Sciatic nerve (tissue), 2 donors: Measurements from ENCODE around the gene NGFR. TPM values are rescaled to one million over a fixed set of nuclear protein-coding genes. Genes with fewer than 3 reads are reported as not detected.

Source experiments
- ATAC-seq: fragments of 200-7000 bp; cut with Tn5 transposase; one replicate; pipeline ENCODE4 v1.9.1; 2020; ENCODE audit warnings: mild to moderate bottlenecking, moderate library complexity
- DNase-seq: peaks from one replicate; pipeline ENCODE4 v3.0.0-alpha.2; 2020; ENCODE audit warnings: low spot score
- intact Hi-C: fragments of 100-400 bp; cut with DNase I; formaldehyde crosslinking; loops from one replicate; pipeline ENCODE4 v1.14.2; 2022
- total RNA-seq: library from RNA; stranded (reverse); fragmentation: NEBNext Ultra II Directional; extraction: Animal tissue kit (Norgen Biotek cat#: 25700); gene quantifications from one replicate; pipeline ENCODE4 v1.2.1, GENCODE V29; 2021
- donor health status: DM: no; HTN: no; CAD: no.
- donor health status: DM: no; HTN: no; CAD: no.

Gene NGFR
- total RNA-seq, 1 donor from 2014 or later = 291 TPM

GRCh38 chr17:49510720-49511110 is 15.6 kb downstream of the NGFR start:
- intact Hi-C loops = no loop called here
- ATAC-seq (no peak), DNase-seq (peak; percentile 48)

GRCh38 chr17:49511810-49512209 is 16.7 kb downstream of the NGFR start:
- intact Hi-C loops = no loop called here
- ATAC-seq = no peak
- peak; percentile 56 for DNase-seq

- DNase-seq = peak; percentile 67
- ATAC-seq = no peak
- intact Hi-C loops = no loop called here
These were observed 17.4 kb downstream of the NGFR start for GRCh38 chr17:49512296-49513043.

GRCh38 chr17:49513044-49513395 is 17.9 kb downstream of the NGFR start:
- ATAC-seq = no peak
- intact Hi-C loops = no loop called here
- DNase-seq = no peak

GRCh38 chr17:49513641-49514040 is 18.5 kb downstream of the NGFR start:
- DNase-seq (no peak), ATAC-seq (no peak)
- intact Hi-C loops = no loop called here

- intact Hi-C loops = no loop called here
- ATAC-seq = peak; percentile 46
- DNase-seq = peak; percentile 84
These were observed 19.1 kb downstream of the NGFR start for GRCh38 chr17:49514071-49514721.

- DNase-seq (peak; percentile 92), ATAC-seq (peak; percentile 94)
- intact Hi-C loops = no loop called here
These were observed 20.2 kb downstream of the NGFR start for GRCh38 chr17:49515196-49515770.

GRCh38 chr17:49516180-49516579 is 21.1 kb downstream of the NGFR start:
- ATAC-seq (no peak), DNase-seq (no peak)
- intact Hi-C loops = no loop called here

GRCh38 chr17:49518346-49519078 is 23.4 kb downstream of the NGFR start:
- intact Hi-C loops = no loop called here
- ATAC-seq (no peak), DNase-seq (no peak)

GRCh38 chr17:49519781-49520180 is 24.7 kb downstream of the NGFR start:
- intact Hi-C loops = no loop called here
- ATAC-seq (peak; percentile 9), DNase-seq (peak; percentile 82)

- ATAC-seq (peak; percentile 65), DNase-seq (peak; percentile 67)
- intact Hi-C loops = no loop called here
These were observed 25.4 kb downstream of the NGFR start for GRCh38 chr17:49520386-49521087.

- intact Hi-C loops = no loop called here
- ATAC-seq (no peak), DNase-seq (peak; percentile 53)
These were observed 26.0 kb downstream of the NGFR start for GRCh38 chr17:49521088-49521450.

GRCh38 chr17:49521471-49522356 is 26.6 kb downstream of the NGFR start:
- intact Hi-C loops = no loop called here
- peak; percentile 5 for ATAC-seq
- peak; percentile 47 for DNase-seq

- ATAC-seq (no peak), DNase-seq (peak; percentile 48)
- intact Hi-C loops = no loop called here
These were observed 27.3 kb downstream of the NGFR start for GRCh38 chr17:49522357-49522890.

GRCh38 chr17:49523196-49523595 is 28.1 kb downstream of the NGFR start:
- no peak for ATAC-seq
- intact Hi-C loops = no loop called here
- no peak for DNase-seq

- intact Hi-C loops = no loop called here
- ATAC-seq (no peak), DNase-seq (peak; percentile 60)
These were observed 28.8 kb downstream of the NGFR start for GRCh38 chr17:49523706-49524472.
